NCI-H2029 treated with DMSO at 0.1 percent for 48 hours (cell line): ENCODE data around the gene PTPRN2.

Experiments used
- DNase-seq: peaks from one replicate; lab custom pipeline; 2025; lab: John Stamatoyannopoulos, UW

PTPRN2 gene

DNA sequence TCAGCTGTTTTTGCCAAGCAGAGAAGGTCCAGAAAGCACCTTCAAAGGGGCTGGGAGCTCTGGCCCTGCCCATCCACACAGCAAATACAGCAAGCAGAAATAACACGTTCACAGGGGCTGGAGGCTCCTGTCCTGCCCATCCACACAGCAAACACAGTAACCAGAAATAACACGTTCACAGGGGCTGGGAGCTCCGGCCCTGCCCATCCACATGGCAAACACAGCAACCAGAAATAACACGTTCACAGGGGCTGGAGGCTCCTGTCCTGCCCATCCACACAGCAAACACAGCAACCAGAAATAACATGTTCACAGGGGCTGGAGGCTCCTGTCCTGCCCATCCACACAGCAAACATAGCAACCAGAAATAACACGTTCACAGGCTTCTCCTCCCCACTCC, 558.1 kb downstream of the PTPRN2 start:
- DNase-seq, result no peak

GRCh38 chr7:158028971-158029370, 558.7 kb downstream of the PTPRN2 start:
- DNase-seq, result no peak

GRCh38 chr7:158028290-158028941, 559.2 kb downstream of the PTPRN2 start:
- peak; percentile 57 for DNase-seq

DNA sequence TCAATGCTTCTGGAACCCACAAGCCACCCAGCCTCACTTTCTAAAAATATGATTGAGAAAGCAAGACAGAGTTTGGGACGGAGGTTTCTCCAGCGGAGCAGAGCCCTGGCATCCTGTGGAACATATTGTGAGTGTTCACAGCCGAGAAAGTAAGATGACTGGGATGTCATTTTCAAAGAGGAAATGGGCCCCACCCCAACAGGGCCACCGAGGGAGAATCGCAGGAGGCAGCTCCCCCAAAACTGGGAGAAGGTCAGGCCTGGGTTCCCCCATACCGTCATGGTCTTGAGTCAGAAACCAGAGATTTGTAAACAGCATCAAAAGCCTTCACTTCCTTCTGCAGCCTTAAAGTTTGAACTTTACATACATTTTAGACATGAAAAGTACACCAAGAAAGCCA, 560.0 kb downstream of the PTPRN2 start:
- no peak for DNase-seq

DNA sequence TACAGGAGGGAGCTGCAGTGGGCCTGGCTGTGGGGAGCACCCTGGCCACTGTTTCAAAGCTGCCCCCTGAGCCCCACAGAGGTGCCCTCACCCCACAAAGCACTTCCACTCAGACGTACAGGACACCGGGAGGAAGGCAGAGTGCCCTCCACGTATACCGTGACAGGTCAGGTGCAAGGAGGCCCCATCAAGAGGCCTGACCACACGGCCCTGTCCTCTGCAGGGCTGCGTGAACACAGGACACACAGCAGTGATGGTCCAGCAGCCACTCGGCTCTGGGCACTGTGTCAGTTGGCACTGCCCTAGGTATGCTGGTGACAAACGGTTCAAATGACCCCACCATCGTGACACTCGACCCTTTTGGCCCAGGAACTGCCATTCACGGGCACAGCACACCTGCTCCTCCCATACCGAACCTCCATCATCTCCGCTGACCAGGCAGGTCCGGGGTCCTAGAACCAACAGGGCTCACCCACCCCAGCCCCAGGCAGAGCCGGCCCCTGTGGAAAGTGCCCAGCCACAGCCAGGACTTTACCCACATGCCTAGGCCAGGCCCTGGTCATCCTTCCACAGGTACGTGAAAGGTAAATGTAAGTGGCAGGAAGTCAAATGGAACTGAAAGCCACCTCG, 560.9 kb downstream of the PTPRN2 start:
- no peak for DNase-seq

- DNase-seq, result no peak
Measured at GRCh38 chr7:158025686-158026600, 561.7 kb downstream of the PTPRN2 start.

DNA sequence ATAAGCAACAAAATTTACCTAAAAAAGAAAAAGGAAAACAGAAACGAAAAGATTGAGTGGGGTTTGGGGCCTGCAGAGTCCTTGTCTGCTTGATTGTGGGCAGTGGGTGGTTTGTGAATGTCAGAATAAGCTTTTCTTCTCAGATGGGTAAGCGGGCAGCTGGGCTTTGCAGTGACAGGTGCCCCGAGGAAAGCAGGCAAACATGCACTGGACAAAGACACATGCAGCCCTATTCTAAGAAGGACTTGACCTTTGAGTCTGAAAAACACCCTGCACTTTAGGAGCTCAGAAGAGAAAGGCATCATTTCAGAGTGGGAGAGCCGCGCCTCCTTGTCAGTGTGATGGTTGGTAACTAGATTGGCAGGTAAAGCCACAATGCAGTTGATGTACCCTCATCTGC, 562.7 kb downstream of the PTPRN2 start:
- no peak for DNase-seq

- no peak for DNase-seq
Measured at GRCh38 chr7:158024351-158024715, 563.3 kb downstream of the PTPRN2 start.

DNA sequence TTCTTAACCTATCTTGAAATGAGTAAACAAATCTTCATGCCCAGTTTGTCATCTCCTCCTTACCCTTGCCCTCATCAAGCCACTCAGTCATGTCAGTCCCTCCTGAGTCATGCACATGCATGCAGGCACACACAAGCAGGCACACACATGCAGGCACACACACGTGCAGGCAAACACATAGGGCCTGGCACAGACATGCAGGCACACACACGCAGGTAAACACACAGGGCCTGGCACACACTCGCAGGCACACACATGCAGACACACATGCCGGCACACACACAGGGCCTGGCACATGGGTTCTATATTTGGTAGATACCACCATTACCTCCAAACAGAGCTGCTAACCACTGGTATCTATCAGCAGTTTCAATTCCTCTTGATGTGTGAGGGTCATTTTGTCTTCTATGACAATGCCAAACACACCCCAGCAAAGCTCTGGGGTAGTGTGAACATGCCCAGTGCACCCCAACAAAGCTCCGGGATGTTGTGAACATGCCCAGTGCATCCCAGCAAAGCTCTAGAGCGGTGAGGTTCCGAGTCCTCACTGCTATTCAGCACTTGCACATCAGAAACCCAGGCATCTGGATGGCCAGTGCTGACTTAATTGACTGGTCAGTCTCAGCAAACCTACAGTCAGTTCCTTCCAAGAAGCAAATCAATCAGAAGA, 563.8 kb downstream of the PTPRN2 start:
- no peak for DNase-seq

- DNase-seq, result no peak
Measured at GRCh38 chr7:158023157-158023556, 564.5 kb downstream of the PTPRN2 start.

DNA sequence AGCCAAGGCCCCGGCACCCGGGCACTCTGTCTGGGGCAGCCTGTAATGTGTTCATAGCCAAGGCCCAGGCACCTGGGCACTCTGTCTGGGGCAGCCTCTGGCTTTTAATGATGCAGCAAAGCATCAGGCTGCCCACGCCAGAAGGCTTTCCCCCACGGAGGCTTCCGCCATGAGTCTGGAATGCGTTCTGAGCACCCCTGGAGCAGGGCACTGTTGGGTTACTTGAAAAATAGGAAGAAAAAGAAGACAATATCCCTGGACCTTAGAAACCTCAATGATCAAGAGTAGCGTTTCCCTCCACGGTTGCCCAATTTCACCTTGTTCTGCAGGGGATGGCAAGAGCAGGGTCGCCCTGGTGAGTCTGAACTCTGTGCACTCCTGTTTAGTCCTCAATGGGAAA, 565.0 kb downstream of the PTPRN2 start:
- DNase-seq, result no peak

GRCh38 chr7:158021836-158022235, 565.8 kb downstream of the PTPRN2 start:
- DNase-seq, result no peak

GRCh38 chr7:158020706-158021095, 566.9 kb downstream of the PTPRN2 start:
- no peak for DNase-seq

GRCh38 chr7:158019726-158020705, 567.6 kb downstream of the PTPRN2 start:
- no peak for DNase-seq

DNA sequence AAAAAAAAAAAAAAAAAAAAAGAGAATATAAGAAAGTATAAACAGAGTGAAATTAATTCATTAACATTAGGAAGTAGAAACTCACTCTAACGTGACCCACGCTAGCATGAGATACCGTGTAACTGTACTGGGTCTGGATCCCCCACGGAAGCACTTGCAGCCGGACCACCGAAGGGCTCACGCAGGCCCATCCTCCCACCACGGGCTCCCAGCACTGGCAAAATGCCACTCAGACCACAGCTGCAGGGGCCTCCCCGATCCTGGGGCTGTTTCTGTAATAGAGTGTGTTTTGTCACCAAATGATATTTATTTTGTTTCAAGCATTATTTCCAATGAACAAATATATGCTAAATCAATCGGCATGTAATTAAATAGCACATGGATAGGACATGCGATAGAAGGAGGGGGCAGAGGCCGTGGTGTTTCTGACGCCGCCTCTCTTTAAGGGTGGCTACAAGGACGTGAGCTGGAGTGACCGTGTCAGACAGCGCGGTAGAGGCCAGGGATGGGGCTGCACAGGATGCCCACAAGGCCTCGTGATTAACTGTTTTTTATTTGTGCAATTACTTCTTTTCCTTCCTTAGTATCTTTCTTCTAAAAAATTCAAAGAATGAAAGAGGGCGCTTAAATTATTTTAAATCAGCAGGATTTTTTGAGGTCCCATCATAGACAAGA, 568.5 kb downstream of the PTPRN2 start:
- no peak for DNase-seq

- DNase-seq, result no peak
Measured at GRCh38 chr7:158018098-158018762, 569.4 kb downstream of the PTPRN2 start.

- DNase-seq, result no peak
Measured at GRCh38 chr7:158017111-158018097, 570.2 kb downstream of the PTPRN2 start.

GRCh38 chr7:158016180-158017097, 571.2 kb downstream of the PTPRN2 start:
- DNase-seq, result peak; percentile 62
